Esophagus squamous epithelium (tissue), 5 donors: Measurements from ENCODE around the gene ZNF439. TPM values are rescaled to one million over a fixed set of nuclear protein-coding genes. Genes with fewer than 3 reads are reported as not detected.
"Not testable (repeated sequence)": the region's sequence is repeated elsewhere in the genome, so short reads cannot be mapped to it uniquely, and the experiment has no call there.

Source experiments
- DNase-seq: peaks from one replicate; lab custom pipeline; 2025; lab: John Stamatoyannopoulos, UW
- H3K27ac ChIP-seq, 4 donors: fragments of 200-600 bp; sonication (generic); one replicate each; pipeline ENCODE4 v1.5.1; 2016 to 2019; ENCODE audit warnings: mild to moderate bottlenecking in 1 of 4
- H3K27me3 ChIP-seq, 4 donors: fragments of 200-600 bp; sonication (generic); 1 replicate in 3 of 4; 2 replicates in 1 of 4; pipeline versions ENCODE4 v1.5.1 to v1.6.0; 2017 to 2021; ENCODE audit warnings: antibody characterized with exemption in 1 of 4
- H3K36me3 ChIP-seq, 3 donors: fragments of 200-600 bp; sonication (generic); one replicate each; pipeline ENCODE4 v1.5.1; 2016 to 2019
- H3K4me1 ChIP-seq, 3 donors: fragments of 200-600 bp; sonication (generic); one replicate each; pipeline ENCODE4 v1.5.1; 2017 to 2019
- H3K4me3 ChIP-seq, 4 donors: fragments of 200-600 bp; sonication (generic); 1 replicate in 3 of 4; 2 replicates in 1 of 4; pipeline ENCODE4 v1.5.1; 2016 to 2019; ENCODE audit warnings: mild to moderate bottlenecking in 2 of 4, moderate library complexity in 1 of 4
- H3K9me3 ChIP-seq, 3 donors: fragments of 200-600 bp; sonication (generic); one replicate each; pipeline ENCODE4 v1.5.1; 2016 to 2019
- POLR2A ChIP-seq, 4 donors: fragments of 450-650 bp; IDR thresholded peaks; one replicate each; pipeline ENCODE4 v1.6.1; 2017; ENCODE audit warnings: antibody characterized with exemption in 4 of 4, mild to moderate bottlenecking in 4 of 4, moderate library complexity in 3 of 4
- WGBS, 2 donors: methylation state at CpG; one replicate each; pipeline ENCODE4 v1.1.5; 2018; 5-methylcytosine and 5-hydroxymethylcytosine counted together
- intact Hi-C: fragments of 100-400 bp; cut with DNase I; formaldehyde crosslinking; loops from one replicate; pipeline ENCODE4 v1.15.0; 2022
- total RNA-seq, 4 donors: library from RNA; depleted of rRNA; stranded (reverse); fragments of >200 nt; gene quantifications; one replicate each; pipeline ENCODE4 v1.1.0, GENCODE V29; 2016
- TF ChIP-seq, protein P1 (sequence below), 6 experiments: fragments of 450-650 bp in 4 of 6; fragments of 200-600 bp in 2 of 6; sonication (generic) in 2 of 6; IDR thresholded peaks; one replicate each; pipeline ENCODE4 v1.5.1; 2016 to 2019; ENCODE audit warnings: antibody characterized with exemption in 6 of 6, mild to moderate bottlenecking in 4 of 6, moderate library complexity in 4 of 6
- donor health status: DM: yes; HTN: yes; CAD: no.

The ZNF439 gene
- total RNA-seq, 4 donors from 2014 or later = 1.6 to 5.0 (median 2.0) TPM

- no peak overlapping the region for H3K4me3 ChIP-seq
- peaks cover 0 to 12% (median 0%) of the 10 kb centered on the region in 3 donors for H3K9me3 ChIP-seq
- no peak overlapping the region for H3K27ac ChIP-seq
- no peak for DNase-seq
- H3K36me3 ChIP-seq = no peaks in the 10 kb centered on the region
- WGBS, 2 donors = 77 to 94% methylated on average over 3 of the region's 3 CpGs
- intact Hi-C loops = no loop called here
- H3K27me3 ChIP-seq = no peaks in the 10 kb centered on the region
- H3K4me1 ChIP-seq = peaks cover 5 to 26% (median 7%) of the 10 kb centered on the region in 3 donors
- TF ChIP-seq POLR2A (IDR thresholded peaks at IDR 0.05) = no peak
- TF ChIP-seq, protein P1, sequence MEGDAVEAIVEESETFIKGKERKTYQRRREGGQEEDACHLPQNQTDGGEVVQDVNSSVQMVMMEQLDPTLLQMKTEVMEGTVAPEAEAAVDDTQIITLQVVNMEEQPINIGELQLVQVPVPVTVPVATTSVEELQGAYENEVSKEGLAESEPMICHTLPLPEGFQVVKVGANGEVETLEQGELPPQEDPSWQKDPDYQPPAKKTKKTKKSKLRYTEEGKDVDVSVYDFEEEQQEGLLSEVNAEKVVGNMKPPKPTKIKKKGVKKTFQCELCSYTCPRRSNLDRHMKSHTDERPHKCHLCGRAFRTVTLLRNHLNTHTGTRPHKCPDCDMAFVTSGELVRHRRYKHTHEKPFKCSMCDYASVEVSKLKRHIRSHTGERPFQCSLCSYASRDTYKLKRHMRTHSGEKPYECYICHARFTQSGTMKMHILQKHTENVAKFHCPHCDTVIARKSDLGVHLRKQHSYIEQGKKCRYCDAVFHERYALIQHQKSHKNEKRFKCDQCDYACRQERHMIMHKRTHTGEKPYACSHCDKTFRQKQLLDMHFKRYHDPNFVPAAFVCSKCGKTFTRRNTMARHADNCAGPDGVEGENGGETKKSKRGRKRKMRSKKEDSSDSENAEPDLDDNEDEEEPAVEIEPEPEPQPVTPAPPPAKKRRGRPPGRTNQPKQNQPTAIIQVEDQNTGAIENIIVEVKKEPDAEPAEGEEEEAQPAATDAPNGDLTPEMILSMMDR (IDR thresholded peaks at IDR 0.05) = no peak
Observed at GRCh38 chr19:11853358-11853757, 4.8 kb downstream of the ZNF439 start.

DNA sequence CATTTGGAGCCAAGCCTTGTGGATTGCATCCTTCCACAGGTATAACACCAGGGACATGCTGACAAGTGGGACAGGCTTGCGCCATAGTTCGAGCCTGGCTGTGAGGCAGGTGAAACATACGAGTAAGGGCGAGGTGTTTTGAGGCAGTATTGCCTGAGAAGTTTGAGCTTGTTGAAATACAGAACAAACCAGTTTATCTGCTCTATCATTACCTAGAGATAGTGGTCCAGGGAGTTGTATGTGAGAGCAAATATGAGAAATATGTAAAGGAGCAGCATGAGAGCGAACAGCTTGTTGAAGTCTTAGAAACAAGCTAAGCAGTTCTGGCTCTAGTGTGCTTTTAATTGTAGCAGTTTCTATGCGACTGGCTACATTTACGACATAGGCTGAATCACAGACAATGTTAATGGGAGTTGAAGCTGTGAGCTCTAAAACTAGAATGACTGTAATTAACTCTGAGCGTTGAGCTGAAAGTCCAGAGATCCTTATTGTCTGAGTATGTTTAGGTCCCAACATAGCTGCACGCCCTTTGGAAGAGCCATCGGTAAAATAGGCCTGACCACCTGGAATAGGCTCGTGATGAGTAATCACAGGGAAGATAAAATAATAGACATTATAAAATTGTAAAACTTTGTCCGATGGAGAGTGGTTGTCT lies 8.2 kb downstream of the ZNF439 start:
- no peak for DNase-seq
- TF ChIP-seq, protein P1 (IDR thresholded peaks at IDR 0.05) = no peak
- no peak for TF ChIP-seq POLR2A (IDR thresholded peaks at IDR 0.05)
- 84 to 87% methylated on average over 12 of the region's 12 CpGs for WGBS, 2 donors
- H3K27ac ChIP-seq = no peak overlapping the region
- no peaks in the 10 kb centered on the region for H3K27me3 ChIP-seq
- peaks cover 0 to 7% (median 0%) of the 10 kb centered on the region in 3 donors for H3K4me1 ChIP-seq
- H3K4me3 ChIP-seq = no peak overlapping the region
- intact Hi-C loops = no loop called here
- peaks cover 0 to 40% (median 11%) of the 10 kb centered on the region in 3 donors for H3K9me3 ChIP-seq
- H3K36me3 ChIP-seq = no peaks in the 10 kb centered on the region

DNA sequence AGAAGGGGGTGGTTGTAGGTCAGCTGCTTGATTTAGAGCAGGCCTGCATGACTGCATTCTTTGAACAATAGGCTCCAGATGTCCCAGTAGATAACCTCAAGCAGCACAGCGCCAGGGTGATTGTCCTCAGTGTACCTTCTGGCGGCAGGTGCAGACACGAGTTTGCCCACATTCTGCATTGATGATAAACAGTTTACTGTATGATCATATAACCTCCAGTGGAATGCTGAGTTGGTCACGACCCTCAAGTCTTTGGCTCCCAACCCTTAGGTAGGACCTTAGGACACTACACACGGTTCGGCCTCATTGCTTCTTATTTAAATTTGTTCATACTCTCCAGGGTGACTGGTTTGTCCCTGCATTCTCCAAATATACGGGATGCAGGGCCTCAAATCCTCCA lies 12.2 kb downstream of the ZNF439 start:
- Histone ChIP-seq H3K36me3 (peaks cover 0 to 7% (median 0%) of the 10 kb centered on the region in 3 donors), H3K27me3 (no peaks in the 10 kb centered on the region), H3K4me3 (no peak overlapping the region), H3K4me1 (peaks cover 0 to 7% (median 0%) of the 10 kb centered on the region in 3 donors), H3K27ac (no peak overlapping the region), H3K9me3 (peaks cover 0 to 72% (median 18%) of the 10 kb centered on the region in 3 donors)
- no peak for TF ChIP-seq POLR2A (IDR thresholded peaks at IDR 0.05)
- TF ChIP-seq, protein P1 (IDR thresholded peaks at IDR 0.05) = no peak
- 85 to 89% methylated on average over 6 to 7 of the region's 7 CpGs for WGBS, 2 donors
- no peak for DNase-seq
- intact Hi-C loops = no loop called here

DNA sequence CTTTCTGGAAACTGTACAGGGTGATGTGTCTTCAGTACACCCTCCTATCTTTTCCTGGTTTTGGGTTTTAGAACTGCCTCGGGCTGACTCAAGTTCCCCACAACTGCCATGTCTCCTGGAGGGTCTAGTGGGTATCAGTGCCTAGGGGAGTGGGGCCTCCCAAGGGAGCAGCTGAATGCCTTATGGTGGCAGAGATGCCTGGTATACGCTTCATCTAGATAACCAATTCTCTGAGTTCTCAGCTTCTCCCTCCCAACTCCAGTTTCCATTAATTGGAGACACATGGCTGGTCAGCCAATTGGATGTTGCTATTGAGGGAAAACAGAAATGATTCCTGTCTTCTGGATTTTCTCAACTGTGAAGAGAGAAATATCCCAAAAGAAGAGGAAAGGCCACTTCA lies 12.8 kb downstream of the ZNF439 start:
- Histone ChIP-seq H3K36me3 (peaks cover 0 to 13% (median 0%) of the 10 kb centered on the region in 3 donors), H3K4me3 (no peak overlapping the region), H3K9me3 (peaks cover 0 to 77% (median 23%) of the 10 kb centered on the region in 3 donors), H3K27me3 (no peaks in the 10 kb centered on the region), H3K27ac (no peak overlapping the region), H3K4me1 (peaks cover 0 to 2% (median 0%) of the 10 kb centered on the region in 3 donors)
- 93% methylated on average over 2 of the region's 2 CpGs for WGBS, 2 donors
- intact Hi-C loops = no loop called here
- DNase-seq = no peak
- TF ChIP-seq POLR2A (IDR thresholded peaks at IDR 0.05) = no peak
- TF ChIP-seq, protein P1 (IDR thresholded peaks at IDR 0.05) = no peak

DNA sequence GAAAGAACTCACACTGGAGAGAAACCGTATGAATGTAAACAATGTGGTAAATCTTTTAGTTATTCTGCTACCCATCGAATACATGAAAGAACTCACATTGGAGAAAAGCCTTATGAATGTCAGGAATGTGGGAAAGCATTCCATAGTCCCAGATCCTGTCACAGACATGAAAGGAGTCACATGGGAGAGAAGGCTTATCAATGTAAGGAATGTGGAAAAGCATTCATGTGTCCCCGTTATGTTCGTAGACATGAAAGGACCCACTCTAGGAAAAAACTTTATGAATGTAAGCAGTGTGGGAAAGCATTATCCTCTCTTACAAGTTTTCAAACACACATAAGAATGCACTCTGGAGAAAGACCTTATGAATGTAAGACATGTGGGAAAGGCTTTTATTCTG lies 19.2 kb downstream of the ZNF439 start:
- H3K4me1 ChIP-seq, DNase-seq, H3K4me3 ChIP-seq, intact Hi-C loops, H3K27ac ChIP-seq, H3K27me3 ChIP-seq: not testable (repeated sequence)
- peaks cover 0 to 90% (median 56%) of the 10 kb centered on the region in 3 donors for H3K9me3 ChIP-seq
- WGBS, 2 donors = 87 to 93% methylated on average over 4 of the region's 4 CpGs
- H3K36me3 ChIP-seq = peaks cover 3 to 42% (median 5%) of the 10 kb centered on the region in 3 donors
